Uterus (tissue), 2 donors: ENCODE results near the gene ITGA11.

Source experiments
- CTCF ChIP-seq, 4 experiments: fragments of 200-600 bp in 2 of 4; fragments of 450-650 bp in 2 of 4; sonication (generic) in 2 of 4; IDR thresholded peaks; one replicate each; pipeline ENCODE4 v1.5.1; 2016 to 2019; ENCODE audit warnings: antibody characterized with exemption in 4 of 4, mild to moderate bottlenecking in 2 of 4, moderate library complexity in 1 of 4
- POLR2A ChIP-seq, 2 donors: fragments of 450-650 bp; IDR thresholded peaks; one replicate each; pipeline ENCODE4 v1.6.1; 2016; ENCODE audit warnings: antibody characterized with exemption in 2 of 2, mild to moderate bottlenecking in 1 of 2, moderate library complexity in 1 of 2

- no peak for TF ChIP-seq CTCF (IDR thresholded peaks at IDR 0.05)
- TF ChIP-seq POLR2A (IDR thresholded peaks at IDR 0.05) = no peak
These were observed 8.2 kb upstream of the ITGA11 start for GRCh38 chr15:68440136-68440535.
